Measurements from ENCODE around the gene AMIGO3. TPM values are rescaled to one million over a fixed set of nuclear protein-coding genes. Genes with fewer than 3 reads are reported as not detected.

AMIGO3 gene
- total RNA-seq, 1 experiment from 2014 or later: 0.41 TPM

DNA sequence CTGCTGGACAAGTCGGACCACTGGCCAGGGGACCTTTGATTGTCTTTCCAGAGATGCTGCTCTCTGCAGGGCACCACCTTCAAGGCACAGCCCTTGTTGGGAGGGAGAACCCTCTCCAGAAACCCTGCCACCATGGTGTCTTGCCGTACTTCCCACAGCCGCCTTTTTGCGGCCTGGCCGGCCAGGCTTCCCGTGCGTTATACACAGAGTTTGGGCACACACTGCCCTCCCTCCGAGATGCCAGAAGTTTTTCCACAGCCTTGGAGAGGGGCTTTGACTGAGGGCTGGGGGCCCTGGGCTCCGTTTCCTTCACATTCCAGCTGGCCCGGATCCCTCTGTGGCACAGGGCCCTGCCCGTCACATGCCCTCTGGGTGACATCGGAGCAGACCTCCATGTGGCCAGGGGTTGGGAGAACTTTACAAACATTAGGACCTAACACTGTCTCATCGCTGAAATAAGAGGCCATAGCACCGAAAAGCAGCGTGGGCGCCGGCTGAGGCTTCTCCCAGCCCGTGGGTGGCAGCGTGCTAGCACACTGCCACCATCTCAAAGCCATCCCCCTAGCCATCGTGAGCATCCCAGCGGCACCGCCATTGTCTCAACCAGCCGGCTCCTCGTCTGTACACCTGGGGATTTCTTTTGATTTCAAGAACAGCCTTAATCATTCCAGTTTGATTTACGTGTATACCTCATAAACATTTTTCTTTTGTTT, 51.6 kb downstream of the AMIGO3 start:
- DNase-seq (ENCODE audit: low spot score): no peak

Other genes with a start within 250 kb of the AMIGO3 start
- gene DAG1, start 249.4 kb downstream of the AMIGO3 start, total RNA-seq (2014; rRNA removed; shearing (Covaris generic)): 132 and 135 TPM in 2 replicates
- 0.10 and 0.12 TPM in 2 replicates for gene BSN, start 165.2 kb downstream of the AMIGO3 start, total RNA-seq (2014; rRNA removed; shearing (Covaris generic))
- gene APEH, start 45.3 kb downstream of the AMIGO3 start, total RNA-seq (2014; rRNA removed; shearing (Covaris generic)): 120 and 144 TPM in 2 replicates
- gene MST1, start 30.2 kb downstream of the AMIGO3 start, total RNA-seq (2014; rRNA removed; shearing (Covaris generic)): 0.72 and 2.0 TPM in 2 replicates
- gene RNF123, start 30.1 kb downstream of the AMIGO3 start, total RNA-seq (2014; rRNA removed; shearing (Covaris generic)): 17.3 and 55.0 TPM in 2 replicates
- 25.6 and 27.3 TPM in 2 replicates for gene GMPPB, start 4.3 kb upstream of the AMIGO3 start, total RNA-seq (2014; rRNA removed; shearing (Covaris generic))
- 26.6 and 31.0 TPM in 2 replicates for gene IP6K1, start 66.9 kb upstream of the AMIGO3 start, total RNA-seq (2014; rRNA removed; shearing (Covaris generic))
- not detected in 2 replicates for gene CDHR4, start 80.2 kb upstream of the AMIGO3 start, total RNA-seq (2014; rRNA removed; shearing (Covaris generic))
- 2.8 and 6.4 TPM in 2 replicates for gene INKA1, start 83.6 kb upstream of the AMIGO3 start, total RNA-seq (2014; rRNA removed; shearing (Covaris generic))
- gene UBA7, start 94.3 kb upstream of the AMIGO3 start, total RNA-seq (2014; rRNA removed; shearing (Covaris generic)): 13.1 and 19.7 TPM in 2 replicates
- gene TRAIP, start 136.9 kb upstream of the AMIGO3 start, total RNA-seq (2014; rRNA removed; shearing (Covaris generic)): 12.8 and 16.1 TPM in 2 replicates
- gene CAMKV, start 150.2 kb upstream of the AMIGO3 start, total RNA-seq (2014; rRNA removed; shearing (Covaris generic)): not detected in 2 replicates
- gene MST1R, start 184.2 kb upstream of the AMIGO3 start, total RNA-seq (2014; rRNA removed; shearing (Covaris generic)): 1.1 and 1.9 TPM in 2 replicates
- 11.0 and 12.0 TPM in 2 replicates for gene MON1A, start 210.1 kb upstream of the AMIGO3 start, total RNA-seq (2014; rRNA removed; shearing (Covaris generic))
- 31.8 and 36.6 TPM in 2 replicates for gene RBM6, start 220.5 kb upstream of the AMIGO3 start, total RNA-seq (2014; rRNA removed; shearing (Covaris generic))

Measured in A172 (cell line).